Heart left ventricle (tissue), 16 donors: ENCODE results near the gene INPP5D. TPM values are rescaled to one million over a fixed set of nuclear protein-coding genes. Genes with fewer than 3 reads are reported as not detected.

Experiments
- ATAC-seq, 4 donors: fragments of 200-7000 bp; cut with Tn5 transposase; one replicate each; pipeline ENCODE4 v1.9.1; 2020 to 2022; ENCODE audit warnings: moderate library complexity in 4 of 4, mild to moderate bottlenecking in 3 of 4, moderate number of reproducible peaks in 1 of 4
- DNase-seq, 5 donors: peaks; one replicate each; pipeline ENCODE4 v3.0.0-alpha.2; 2020
- H3K27ac ChIP-seq, 12 donors: fragments of 200-600 bp; sonication (generic) in 4 of 12; one replicate each; pipeline versions ENCODE4 v1.5.0 to v1.8.0; 2016 to 2022; ENCODE audit warnings: mild to moderate bottlenecking in 2 of 12
- H3K27me3 ChIP-seq, 9 donors: fragments of 200-600 bp; sonication (generic) in 2 of 9; one replicate each; pipeline versions ENCODE4 v1.5.1 to v1.8.0; 2016 to 2022; ENCODE audit warnings: mild to moderate bottlenecking in 3 of 9
- H3K36me3 ChIP-seq, 9 donors: fragments of 200-600 bp; sonication (generic) in 2 of 9; one replicate each; pipeline versions ENCODE4 v1.5.0 to v1.8.0; 2018 to 2022; ENCODE audit warnings: mild to moderate bottlenecking in 2 of 9
- H3K4me1 ChIP-seq, 12 donors: fragments of 200-600 bp; sonication (generic) in 4 of 12; one replicate each; pipeline versions ENCODE4 v1.5.0 to v1.8.0; 2016 to 2022; ENCODE audit warnings: mild to moderate bottlenecking in 3 of 12
- H3K4me3 ChIP-seq, 12 donors: fragments of 200-600 bp; sonication (generic) in 4 of 12; one replicate each; pipeline versions ENCODE4 v1.5.0 to v1.8.0; 2017 to 2022; ENCODE audit warnings: mild to moderate bottlenecking in 9 of 12, moderate library complexity in 4 of 12
- H3K9me3 ChIP-seq, 12 donors: fragments of 200-600 bp; sonication (generic) in 4 of 12; one replicate each; pipeline versions ENCODE4 v1.5.0 to v1.8.0; 2016 to 2022; ENCODE audit warnings: mild to moderate bottlenecking in 1 of 12
- CTCF ChIP-seq, 12 donors: fragments of 200-600 bp; sonication (generic) in 4 of 12; IDR thresholded peaks; one replicate each; pipeline versions ENCODE4 v1.5.0 to v1.8.0; 2018 to 2022; ENCODE audit warnings: antibody characterized with exemption in 12 of 12, mild to moderate bottlenecking in 5 of 12
- POLR2A ChIP-seq, 2 donors: fragments of 450-650 bp; IDR thresholded peaks; one replicate each; pipeline ENCODE4 v1.6.1; 2017; ENCODE audit warnings: antibody characterized with exemption in 2 of 2, mild to moderate bottlenecking in 2 of 2, moderate library complexity in 2 of 2
- WGBS, 4 donors: extraction: QIAGEN DNeasy Blood & Tissue Kit in 2 of 4; methylation state at CpG; one replicate each; pipeline versions ENCODE4 v1.1.5 to v1.1.7; 2013 to 2018; 5-methylcytosine and 5-hydroxymethylcytosine counted together
- intact Hi-C, 10 donors: fragments of 100-400 bp; cut with DNase I; formaldehyde crosslinking; loops; one replicate each; pipeline versions ENCODE4 v1.11.1 to v1.14.2; 2022
- polyA plus RNA-seq, 2 donors: library from polyadenylated mRNA; stranded (reverse); fragments of 200-250 nt; gene quantifications; one replicate each; pipeline ENCODE4 v1.2.3, GENCODE V29; 2013
- total RNA-seq, 9 donors: library from RNA; depleted of rRNA in 2 of 9; stranded (reverse); fragments of >200 nt in 2 of 9; fragmentation: NEBNext Ultra II Directional in 3 of 9; extraction: Animal tissue kit (Norgen Biotek cat#: 25700) in 3 of 9; gene quantifications; one replicate each; pipeline versions ENCODE4 v1.1.0 to v1.2.4, GENCODE V29; 2016 to 2023
- donor health status: ischemic (EF 13 %, LVEDD 7.1; RV severe dilation, severe dysfunction).
- donor health status: healthy with polysubstance abuse.
- donor health status: DM: no; HTN: yes; CAD: no.
- donor health status: DM: no; HTN: no; CAD: no.
- donor health status: ischemic (EF 25% LVEDD 6.9; RV normal size, moderate dysfunction).
- donor health status: ischemic (EF 25% LVEDD 5.7; RV mildly dilated, moderate dysfunction).
- donor health status: healthy.
- donor health status: DM: yes; HTN: yes; CAD: no.
- donor health status: ischemic (EF 35%, LVEDD 5.7; RV mildly dilated, moderate dysfunction).
- donor health status: nonischemic (EF 11% LVEDD 7.7; RV severe dilation, severe dysfunction).
- donor health status: DM: yes; HTN: yes; CAD: no.
- donor health status: PGD.
- donor health status: ischemic (EF 29% LVEDD 5.4; RV normal size, mild dysfunction).
- donor health status: nonischemic (EF 23%, LVEDD 6.1; RV moderate dilation, normal function).

INPP5D gene
- total and polyA plus RNA-seq, 11 donors, result 2.8 to 29.1 (median 4.9) TPM

DNA sequence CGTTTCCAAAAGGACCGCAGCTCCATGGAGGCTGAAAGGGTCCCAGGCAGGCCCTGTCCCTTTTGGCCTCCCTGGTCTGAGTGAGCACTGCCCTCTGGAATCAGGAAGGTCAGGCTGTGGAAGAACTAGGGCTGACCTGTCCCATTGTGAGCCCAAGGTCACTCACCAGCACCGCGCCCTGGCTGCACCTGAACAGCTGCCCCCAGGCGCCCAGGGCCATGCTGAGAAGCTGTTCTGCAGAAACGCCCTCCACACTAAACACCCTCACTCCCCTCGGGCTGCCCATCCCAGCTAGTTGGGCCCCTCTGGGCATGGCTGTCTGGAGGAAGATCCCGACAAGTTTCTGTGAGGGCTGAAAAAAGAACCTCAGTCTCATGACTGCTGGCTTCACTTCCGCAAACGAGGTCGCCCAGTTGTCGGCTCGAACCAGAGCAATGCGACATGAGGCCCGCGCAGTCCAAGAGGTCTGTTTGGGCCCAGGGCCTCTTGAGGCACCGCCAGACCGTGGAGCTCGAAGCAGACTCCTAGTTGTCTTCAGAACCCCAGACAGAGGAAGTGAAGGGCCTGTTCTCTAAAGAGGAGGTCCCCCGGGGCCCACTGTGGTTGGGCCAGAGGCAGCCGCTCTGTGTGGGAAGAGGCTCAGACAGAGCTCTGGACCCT, 64.4 kb downstream of the INPP5D start:
- Histone ChIP-seq H3K36me3 (peaks cover 0 to 74% (median 3%) of the 10 kb centered on the region in 9 donors), H3K4me3 (no peak overlapping the region), H3K9me3 (no peaks in the 10 kb centered on the region), H3K4me1 (no peaks in the 10 kb centered on the region), H3K27ac (no peak overlapping the region), H3K27me3 (peaks cover 0 to 3% (median 0%) of the 10 kb centered on the region in 9 donors)
- intact Hi-C loops, result no loop called here
- TF ChIP-seq CTCF (IDR thresholded peaks at IDR 0.05) (no peak), POLR2A (IDR thresholded peaks at IDR 0.05) (no peak)
- 81 to 86% (median 85%) methylated on average over 15 to 21 of the region's 21 CpGs for WGBS, 4 donors
- peak in 1 of 4 donors; percentile 25 for ATAC-seq
- no peak for DNase-seq

DNA sequence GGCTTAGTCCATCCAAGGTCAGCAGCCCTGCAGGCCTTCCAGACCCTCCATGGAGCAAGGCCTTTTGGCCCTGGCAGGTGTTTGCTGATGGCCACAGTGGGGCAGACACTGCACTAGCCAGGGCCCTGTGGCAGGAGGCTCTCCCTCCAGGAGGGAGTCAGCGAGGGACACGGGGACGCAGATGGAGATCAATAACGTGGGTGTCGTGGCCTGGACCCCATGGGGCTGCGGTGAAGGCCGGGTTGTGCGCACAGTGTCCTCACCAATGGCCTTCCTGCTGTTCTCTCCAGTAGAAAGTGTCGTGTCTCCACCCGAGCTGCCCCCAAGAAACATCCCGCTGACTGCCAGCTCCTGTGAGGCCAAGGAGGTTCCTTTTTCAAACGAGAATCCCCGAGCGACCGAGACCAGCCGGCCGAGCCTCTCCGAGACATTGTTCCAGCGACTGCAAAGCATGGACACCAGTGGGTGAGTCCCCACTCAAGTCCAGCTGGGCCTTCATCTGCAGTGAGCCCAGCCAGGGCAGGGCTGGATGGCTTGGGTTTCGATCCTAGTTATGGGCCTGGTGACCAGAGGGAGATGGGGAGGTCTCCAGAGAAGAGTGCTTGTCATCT, 65.4 kb downstream of the INPP5D start:
- H3K4me3 ChIP-seq, result no peak overlapping the region
- peaks cover 0 to 81% (median 3%) of the 10 kb centered on the region in 9 donors for H3K36me3 ChIP-seq
- no peak for DNase-seq
- TF ChIP-seq POLR2A (IDR thresholded peaks at IDR 0.05), result no peak
- no peak for TF ChIP-seq CTCF (IDR thresholded peaks at IDR 0.05)
- no peaks in the 10 kb centered on the region for H3K9me3 ChIP-seq
- ATAC-seq, result no peak
- H3K4me1 ChIP-seq, result no peaks in the 10 kb centered on the region
- 91 to 95% (median 94%) methylated on average over 18 to 20 of the region's 20 CpGs for WGBS, 4 donors
- no peak overlapping the region for H3K27ac ChIP-seq
- intact Hi-C loops, result no loop called here
- H3K27me3 ChIP-seq, result peaks cover 0 to 3% (median 0%) of the 10 kb centered on the region in 9 donors

GRCh38 chr2:233129351-233129978, 69.3 kb downstream of the INPP5D start:
- ATAC-seq (no peak), DNase-seq (no peak)
- intact Hi-C loops, result no loop called here
- 50 to 62% (median 57%) methylated on average over 8 to 9 of the region's 9 CpGs for WGBS, 4 donors
- TF ChIP-seq POLR2A (IDR thresholded peaks at IDR 0.05), result no peak
- peak in 1 of 12 donors; percentile 5 for TF ChIP-seq CTCF (IDR thresholded peaks at IDR 0.05)
- H3K27ac ChIP-seq, result no peak overlapping the region
- peaks cover 0 to 91% (median 12%) of the 10 kb centered on the region in 9 donors for H3K36me3 ChIP-seq
- no peaks in the 10 kb centered on the region for H3K4me1 ChIP-seq
- H3K4me3 ChIP-seq, result no peak overlapping the region
- H3K27me3 ChIP-seq, result peaks cover 0 to 5% (median 0%) of the 10 kb centered on the region in 9 donors
- H3K9me3 ChIP-seq, result no peaks in the 10 kb centered on the region

DNA sequence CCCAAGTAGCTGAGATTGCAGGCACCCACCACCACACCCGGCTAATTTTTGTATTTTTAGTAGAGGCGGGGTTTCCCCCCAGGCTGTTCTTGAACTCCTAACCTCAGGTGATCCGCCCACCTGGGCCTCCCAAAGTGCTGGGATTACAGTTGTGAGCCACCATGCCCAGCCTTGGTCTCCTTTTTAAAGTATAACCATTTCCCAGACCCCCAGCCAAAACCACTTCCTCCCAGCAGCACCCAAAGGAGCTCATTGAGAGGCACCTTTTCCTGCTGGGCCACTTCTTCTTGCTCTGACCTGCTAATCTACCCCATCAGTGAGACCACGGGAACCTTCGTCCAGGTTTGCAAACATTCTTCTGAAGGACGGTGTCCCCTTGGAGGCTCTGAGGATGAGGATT, 69.9 kb downstream of the INPP5D start:
- peaks cover 0 to 91% (median 12%) of the 10 kb centered on the region in 9 donors for H3K36me3 ChIP-seq
- 82 to 86% (median 83%) methylated on average over 6 of the region's 6 CpGs for WGBS, 4 donors
- intact Hi-C loops, result no loop called here
- no peak for TF ChIP-seq POLR2A (IDR thresholded peaks at IDR 0.05)
- TF ChIP-seq CTCF (IDR thresholded peaks at IDR 0.05), result no peak
- H3K9me3 ChIP-seq, result no peaks in the 10 kb centered on the region
- peaks cover 0 to 5% (median 0%) of the 10 kb centered on the region in 9 donors for H3K27me3 ChIP-seq
- H3K27ac ChIP-seq, result no peak overlapping the region
- ATAC-seq (no peak), DNase-seq (no peak)
- no peaks in the 10 kb centered on the region for H3K4me1 ChIP-seq
- no peak overlapping the region for H3K4me3 ChIP-seq
